ENCODE data around the gene XPNPEP1.
"Not testable (repeated sequence)": the region's sequence is repeated elsewhere in the genome, so short reads cannot be mapped to it uniquely, and the experiment has no call there.

Gene XPNPEP1

GRCh38 chr10:109922358-109922975, 844 bp downstream of the XPNPEP1 start:
- no peak for DNase-seq

GRCh38 chr10:109920016-109920415, 3.3 kb downstream of the XPNPEP1 start:
- DNase-seq: no peak

- DNase-seq: no peak
These were observed 4.1 kb downstream of the XPNPEP1 start for GRCh38 chr10:109919220-109919619.

GRCh38 chr10:109918707-109919106, 4.6 kb downstream of the XPNPEP1 start:
- DNase-seq: not testable (repeated sequence)

GRCh38 chr10:109915566-109915965, 7.7 kb downstream of the XPNPEP1 start:
- no peak for DNase-seq

GRCh38 chr10:109914966-109915365, 8.3 kb downstream of the XPNPEP1 start:
- peak; percentile 65 for DNase-seq

GRCh38 chr10:109913306-109913892, 9.9 kb downstream of the XPNPEP1 start:
- DNase-seq: no peak

GRCh38 chr10:109912335-109913281, 10.7 kb downstream of the XPNPEP1 start:
- no peak for DNase-seq

- DNase-seq: no peak
These were observed 11.4 kb downstream of the XPNPEP1 start for GRCh38 chr10:109911903-109912302.

GRCh38 chr10:109906316-109906715, 17.0 kb downstream of the XPNPEP1 start:
- no peak for DNase-seq

GRCh38 chr10:109904397-109904796, 18.9 kb downstream of the XPNPEP1 start:
- no peak for DNase-seq

GRCh38 chr10:109902992-109903947, 20.0 kb downstream of the XPNPEP1 start:
- no peak for DNase-seq

- DNase-seq: no peak
These were observed 23.7 kb downstream of the XPNPEP1 start for GRCh38 chr10:109899356-109900331.

- no peak for DNase-seq
These were observed 24.5 kb downstream of the XPNPEP1 start for GRCh38 chr10:109898666-109899355.

GRCh38 chr10:109898007-109898406, 25.3 kb downstream of the XPNPEP1 start:
- no peak for DNase-seq

- no peak for DNase-seq
These were observed 27.5 kb downstream of the XPNPEP1 start for GRCh38 chr10:109895848-109896247.

- no peak for DNase-seq
These were observed 28.1 kb downstream of the XPNPEP1 start for GRCh38 chr10:109895095-109895818.

- no peak for DNase-seq
These were observed 28.8 kb downstream of the XPNPEP1 start for GRCh38 chr10:109894516-109894915.

GRCh38 chr10:109893386-109893785, 29.9 kb downstream of the XPNPEP1 start:
- DNase-seq: no peak

GRCh38 chr10:109892931-109893330, 30.4 kb downstream of the XPNPEP1 start:
- DNase-seq: no peak
